Glutamatergic neuron (in vitro differentiated cells): ENCODE measurements around the gene SNX6. TPM values are rescaled to one million over a fixed set of nuclear protein-coding genes. Genes with fewer than 3 reads are reported as not detected.
"Not testable (repeated sequence)": the region's sequence is repeated elsewhere in the genome, so short reads cannot be mapped to it uniquely, and the experiment has no call there.

Experiments
- DNase-seq: peaks from one replicate; pipeline ENCODE4 v3.0.0; 2022
- H3K27ac Mint-ChIP-seq: one replicate; pipeline ENCODE4 v1.8.0; 2020; ENCODE audit warnings: mild to moderate bottlenecking, mixed read lengths, inconsistent platforms; ENCODE audit not compliant: unreplicated experiment
- H3K27me3 Mint-ChIP-seq: one replicate; pipeline ENCODE4 v1.8.0; 2020; ENCODE audit warnings: mild to moderate bottlenecking, moderate library complexity, mixed read lengths, inconsistent platforms; ENCODE audit not compliant: unreplicated experiment
- H3K36me3 Mint-ChIP-seq: one replicate; pipeline ENCODE4 v1.8.0; 2020; ENCODE audit warnings: mild to moderate bottlenecking, mixed read lengths, inconsistent platforms; ENCODE audit not compliant: unreplicated experiment
- H3K4me1 Mint-ChIP-seq: one replicate; pipeline ENCODE4 v1.8.0; 2020; ENCODE audit warnings: mild to moderate bottlenecking, low read depth, mixed read lengths, inconsistent platforms; ENCODE audit not compliant: unreplicated experiment
- H3K4me3 Mint-ChIP-seq: one replicate; pipeline ENCODE4 v1.8.0; 2020; ENCODE audit warnings: mild to moderate bottlenecking, mixed read lengths, inconsistent platforms; ENCODE audit not compliant: unreplicated experiment
- H3K9me3 Mint-ChIP-seq: one replicate; pipeline ENCODE4 v1.8.0; 2020; ENCODE audit warnings: mild to moderate bottlenecking, moderate library complexity, mixed read lengths, inconsistent platforms; ENCODE audit not compliant: unreplicated experiment
- total RNA-seq: library from RNA; stranded (reverse); fragmentation: NEBNext Ultra II Directional; extraction: Animal tissue kit (Norgen Biotek cat#: 25700); gene quantifications from one replicate; pipeline ENCODE4 v1.2.1, GENCODE V29; 2021; ENCODE audit not compliant: unreplicated experiment
- TF ChIP-seq, protein P1 (sequence below): fragments of 200-600 bp; sonication (generic); IDR thresholded peaks from one replicate; pipeline ENCODE4 v1.5.0; 2021; ENCODE audit not compliant: partially characterized antibody, unreplicated experiment

The SNX6 gene
- total RNA-seq, 1 donor from 2014 or later, result 71.3 TPM

DNA sequence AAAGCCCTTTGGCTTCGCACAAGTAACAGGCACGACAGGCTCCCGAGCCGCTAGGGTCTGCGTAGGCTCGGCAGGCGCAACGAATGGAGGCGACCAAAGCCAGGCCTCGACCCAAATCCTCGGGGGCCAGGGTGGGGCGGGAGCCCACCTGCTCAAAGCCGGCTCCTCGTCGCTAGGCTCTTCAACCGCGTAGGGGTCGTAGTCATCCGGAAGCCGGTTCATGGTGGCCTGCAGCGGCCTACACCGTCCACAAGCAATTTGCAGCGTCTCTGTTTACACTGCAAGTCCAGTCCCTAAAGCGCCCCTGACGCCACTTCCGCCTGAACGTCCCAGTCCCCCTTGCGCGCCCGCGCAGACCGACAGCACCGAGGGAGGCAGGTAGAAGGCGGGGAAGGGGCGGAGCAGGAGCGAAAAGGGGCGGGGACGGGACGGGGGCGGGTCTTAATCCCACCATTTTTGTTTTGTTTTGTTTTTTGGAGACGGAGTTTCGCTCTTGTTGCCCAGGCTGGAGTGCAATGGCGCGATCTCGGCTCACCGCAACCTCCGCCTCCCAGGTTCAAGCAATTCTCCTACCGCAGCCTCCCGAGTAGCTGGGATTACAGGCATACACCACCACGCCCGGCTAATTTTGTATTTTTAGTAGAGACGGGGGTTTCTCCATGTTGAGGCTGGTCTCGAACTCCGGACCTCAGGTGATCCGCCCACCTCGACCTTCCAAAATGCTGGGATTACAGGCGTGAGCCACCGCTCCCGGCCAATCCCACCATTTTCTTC is 90.4 kb downstream of the SNX6 start, which contains the start of gene EAPP:
Gene EAPP, minus strand, starts transcription at position 295 of the 774 bp plus-strand sequence. Its CDS starts 73 bp downstream, at position 222.
- peak; percentile 96 for DNase-seq
- peaks cover 3% of the 10 kb centered on the region for H3K4me1 Mint-ChIP-seq
- H3K27me3 Mint-ChIP-seq, result peaks cover 4% of the 10 kb centered on the region
- H3K9me3 Mint-ChIP-seq, result no peaks in the 10 kb centered on the region
- TF ChIP-seq, protein P1, sequence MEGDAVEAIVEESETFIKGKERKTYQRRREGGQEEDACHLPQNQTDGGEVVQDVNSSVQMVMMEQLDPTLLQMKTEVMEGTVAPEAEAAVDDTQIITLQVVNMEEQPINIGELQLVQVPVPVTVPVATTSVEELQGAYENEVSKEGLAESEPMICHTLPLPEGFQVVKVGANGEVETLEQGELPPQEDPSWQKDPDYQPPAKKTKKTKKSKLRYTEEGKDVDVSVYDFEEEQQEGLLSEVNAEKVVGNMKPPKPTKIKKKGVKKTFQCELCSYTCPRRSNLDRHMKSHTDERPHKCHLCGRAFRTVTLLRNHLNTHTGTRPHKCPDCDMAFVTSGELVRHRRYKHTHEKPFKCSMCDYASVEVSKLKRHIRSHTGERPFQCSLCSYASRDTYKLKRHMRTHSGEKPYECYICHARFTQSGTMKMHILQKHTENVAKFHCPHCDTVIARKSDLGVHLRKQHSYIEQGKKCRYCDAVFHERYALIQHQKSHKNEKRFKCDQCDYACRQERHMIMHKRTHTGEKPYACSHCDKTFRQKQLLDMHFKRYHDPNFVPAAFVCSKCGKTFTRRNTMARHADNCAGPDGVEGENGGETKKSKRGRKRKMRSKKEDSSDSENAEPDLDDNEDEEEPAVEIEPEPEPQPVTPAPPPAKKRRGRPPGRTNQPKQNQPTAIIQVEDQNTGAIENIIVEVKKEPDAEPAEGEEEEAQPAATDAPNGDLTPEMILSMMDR, result no peak
- H3K36me3 Mint-ChIP-seq, result no peaks in the 10 kb centered on the region
- H3K4me3 Mint-ChIP-seq, result peak within 1 kb of the TSS; percentile 100
- H3K27ac Mint-ChIP-seq, result peak within 1 kb of the TSS; percentile 99

GRCh38 chr14:34538871-34539406 is 91.0 kb downstream of the SNX6 start:
- Mint-ChIP-seq H3K9me3 (no peaks in the 10 kb centered on the region), H3K27ac (peak overlapping the region; percentile 99), H3K27me3 (peaks cover 4% of the 10 kb centered on the region), H3K4me3 (peak overlapping the region; percentile 100), H3K4me1 (peaks cover 3% of the 10 kb centered on the region), H3K36me3 (no peaks in the 10 kb centered on the region)
- DNase-seq, result no peak
- TF ChIP-seq, protein P1, result no peak

DNA sequence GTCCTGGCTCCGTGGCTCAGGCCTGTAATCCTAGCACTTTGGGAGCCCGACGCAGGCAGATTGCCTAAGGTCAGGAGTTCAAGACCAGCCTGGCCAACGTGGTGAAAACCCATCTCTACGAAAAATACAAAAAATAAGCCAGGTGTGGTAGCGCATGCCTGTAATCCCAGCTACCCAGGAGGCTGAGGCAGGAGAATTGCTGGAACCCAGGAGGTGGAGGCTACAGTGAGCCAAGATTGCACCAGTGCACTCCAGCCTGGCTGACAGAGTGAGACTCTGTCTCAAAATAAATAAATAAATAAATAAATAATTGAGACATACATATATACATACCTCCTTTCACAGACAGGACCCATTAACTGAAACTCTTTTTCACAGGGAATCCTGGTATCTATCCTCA is 91.9 kb downstream of the SNX6 start:
- not testable (repeated sequence) for H3K4me1 Mint-ChIP-seq, H3K27me3 Mint-ChIP-seq, H3K27ac Mint-ChIP-seq, DNase-seq, H3K9me3 Mint-ChIP-seq, H3K36me3 Mint-ChIP-seq
- peak overlapping the region; percentile 100 for H3K4me3 Mint-ChIP-seq

DNA sequence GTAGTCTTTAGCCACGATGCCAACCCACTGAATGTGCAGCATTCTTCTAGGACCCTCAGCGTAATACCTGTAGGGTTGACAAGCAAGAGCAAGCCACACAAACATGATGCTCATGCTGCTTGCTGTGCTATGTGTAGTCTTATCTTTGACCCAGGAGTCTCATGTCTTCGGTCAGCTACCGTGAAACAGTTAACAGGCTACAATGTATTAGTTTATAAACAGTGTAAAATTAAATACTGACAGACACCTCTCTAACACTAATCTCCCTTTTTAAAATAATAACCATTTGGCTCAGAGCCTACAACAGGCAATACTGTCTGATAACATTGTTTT is 92.3 kb downstream of the SNX6 start:
- no peak overlapping the region for H3K4me3 Mint-ChIP-seq
- DNase-seq, result no peak

GRCh38 chr14:34536951-34537676 is 92.8 kb downstream of the SNX6 start:
- Mint-ChIP-seq H3K36me3 (no peaks in the 10 kb centered on the region), H3K27ac (no peak overlapping the region), H3K4me3 (no peak overlapping the region), H3K27me3 (peaks cover 4% of the 10 kb centered on the region), H3K4me1 (peaks cover 3% of the 10 kb centered on the region), H3K9me3 (no peaks in the 10 kb centered on the region)
- TF ChIP-seq, protein P1, result no peak
- DNase-seq, result no peak

More for the DNA sequence above, 92.3 kb downstream of the SNX6 start:
- H3K27me3 Mint-ChIP-seq, result peaks cover 4% of the 10 kb centered on the region
- TF ChIP-seq, protein P1, result no peak
- no peak overlapping the region for H3K27ac Mint-ChIP-seq
- no peaks in the 10 kb centered on the region for H3K36me3 Mint-ChIP-seq
- H3K9me3 Mint-ChIP-seq, result no peaks in the 10 kb centered on the region
- peaks cover 3% of the 10 kb centered on the region for H3K4me1 Mint-ChIP-seq
